Measurements from ENCODE around the gene EBF4.
"Not testable (repeated sequence)": the region's sequence is repeated elsewhere in the genome, so short reads cannot be mapped to it uniquely, and the experiment has no call there.

Gene EBF4

DNA sequence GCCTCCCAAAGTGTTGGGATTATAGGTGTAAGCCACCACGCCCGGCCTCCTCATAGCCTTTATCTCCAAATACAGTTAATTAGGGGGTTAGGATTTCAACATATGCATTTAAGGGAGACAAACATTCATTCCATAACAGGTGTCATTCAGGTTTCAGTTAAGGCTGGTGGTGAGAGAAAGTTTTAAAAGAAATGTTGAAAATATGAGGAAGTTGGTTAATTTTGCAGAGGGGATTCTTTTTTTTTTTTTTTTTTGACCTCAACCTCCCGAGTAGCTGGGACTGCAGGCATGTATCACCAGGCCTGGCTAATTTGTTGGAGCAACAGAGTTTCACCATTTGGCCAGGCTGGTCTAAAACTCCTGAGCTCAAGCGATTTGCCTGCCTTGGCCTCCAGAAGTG is 12.5 kb upstream of the EBF4 start:
- Histone ChIP-seq H4K20me1 (ENCODE audit: control insufficient read depth, insufficient read depth, low read depth, low read length) (no peaks in the 10 kb centered on the region), H3K27me3 (ENCODE audit: control insufficient read depth, low read length) (no peaks in the 10 kb centered on the region), H3K27ac (ENCODE audit: low read depth, low read length) (no peak overlapping the region), H3K9me2 (replicated peaks; ENCODE audit: control insufficient read depth, low read length) (no peaks in the 10 kb centered on the region), H3K36me3 (ENCODE audit: control insufficient read depth, low read length) (no peaks in the 10 kb centered on the region), H3F3A (ENCODE audit: control insufficient read depth, insufficient read depth) (no peaks in the 10 kb centered on the region), H3K79me2 (ENCODE audit: control insufficient read depth, low read length) (no peaks in the 10 kb centered on the region), H3K4me3 (ENCODE audit: low read length) (no peak overlapping the region), H3K9me3 (ENCODE audit: control insufficient read depth, insufficient read depth, low read length) (no peaks in the 10 kb centered on the region), H3K4me2 (ENCODE audit: low read length) (no peak overlapping the region), H3K4me1 (ENCODE audit: control insufficient read depth, low read length) (no peaks in the 10 kb centered on the region)
- TF ChIP-seq, protein P1, sequence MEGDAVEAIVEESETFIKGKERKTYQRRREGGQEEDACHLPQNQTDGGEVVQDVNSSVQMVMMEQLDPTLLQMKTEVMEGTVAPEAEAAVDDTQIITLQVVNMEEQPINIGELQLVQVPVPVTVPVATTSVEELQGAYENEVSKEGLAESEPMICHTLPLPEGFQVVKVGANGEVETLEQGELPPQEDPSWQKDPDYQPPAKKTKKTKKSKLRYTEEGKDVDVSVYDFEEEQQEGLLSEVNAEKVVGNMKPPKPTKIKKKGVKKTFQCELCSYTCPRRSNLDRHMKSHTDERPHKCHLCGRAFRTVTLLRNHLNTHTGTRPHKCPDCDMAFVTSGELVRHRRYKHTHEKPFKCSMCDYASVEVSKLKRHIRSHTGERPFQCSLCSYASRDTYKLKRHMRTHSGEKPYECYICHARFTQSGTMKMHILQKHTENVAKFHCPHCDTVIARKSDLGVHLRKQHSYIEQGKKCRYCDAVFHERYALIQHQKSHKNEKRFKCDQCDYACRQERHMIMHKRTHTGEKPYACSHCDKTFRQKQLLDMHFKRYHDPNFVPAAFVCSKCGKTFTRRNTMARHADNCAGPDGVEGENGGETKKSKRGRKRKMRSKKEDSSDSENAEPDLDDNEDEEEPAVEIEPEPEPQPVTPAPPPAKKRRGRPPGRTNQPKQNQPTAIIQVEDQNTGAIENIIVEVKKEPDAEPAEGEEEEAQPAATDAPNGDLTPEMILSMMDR (IDR thresholded peaks at IDR 0.05; ENCODE audit: low read depth, low read length, poor library complexity, severe bottlenecking): no peak
- TF ChIP-seq EZH2phosphoT487 (IDR thresholded peaks at IDR 0.05; ENCODE audit: borderline replicate concordance, low read length): no peak

DNA sequence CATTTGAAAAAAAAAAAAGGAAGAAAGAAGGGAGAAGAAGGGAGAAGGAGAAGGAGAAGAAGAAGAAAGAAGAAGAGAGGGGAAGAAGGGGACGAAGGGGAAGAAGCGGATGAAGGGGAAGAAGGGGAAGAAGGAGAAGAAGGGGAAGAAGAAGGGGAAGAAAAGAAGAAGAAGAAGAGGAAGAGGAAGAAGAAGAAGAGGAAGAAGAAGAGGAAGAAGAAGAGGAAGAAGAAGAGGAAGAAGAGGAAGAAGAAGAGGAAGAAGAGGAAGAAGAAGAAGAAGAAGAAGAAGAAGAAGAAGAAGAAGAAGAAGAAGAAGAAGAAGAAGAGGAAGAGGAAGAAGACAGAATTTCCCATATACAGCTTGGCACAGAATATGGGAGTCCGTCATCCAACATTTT is 10.5 kb upstream of the EBF4 start:
- H3K79me2 ChIP-seq (ENCODE audit: control insufficient read depth, low read length); H3K4me2 ChIP-seq (ENCODE audit: low read length); H3K4me1 ChIP-seq (ENCODE audit: control insufficient read depth, low read length); H3K27me3 ChIP-seq (ENCODE audit: control insufficient read depth, low read length); H3F3A ChIP-seq (ENCODE audit: control insufficient read depth, insufficient read depth); H3K27ac ChIP-seq (ENCODE audit: low read depth, low read length); H3K9me2 ChIP-seq (replicated peaks; ENCODE audit: control insufficient read depth, low read length); H3K36me3 ChIP-seq (ENCODE audit: control insufficient read depth, low read length); H3K4me3 ChIP-seq (ENCODE audit: low read length); H3K9me3 ChIP-seq (ENCODE audit: control insufficient read depth, insufficient read depth, low read length); H4K20me1 ChIP-seq (ENCODE audit: control insufficient read depth, insufficient read depth, low read depth, low read length): not testable (repeated sequence)

DNA sequence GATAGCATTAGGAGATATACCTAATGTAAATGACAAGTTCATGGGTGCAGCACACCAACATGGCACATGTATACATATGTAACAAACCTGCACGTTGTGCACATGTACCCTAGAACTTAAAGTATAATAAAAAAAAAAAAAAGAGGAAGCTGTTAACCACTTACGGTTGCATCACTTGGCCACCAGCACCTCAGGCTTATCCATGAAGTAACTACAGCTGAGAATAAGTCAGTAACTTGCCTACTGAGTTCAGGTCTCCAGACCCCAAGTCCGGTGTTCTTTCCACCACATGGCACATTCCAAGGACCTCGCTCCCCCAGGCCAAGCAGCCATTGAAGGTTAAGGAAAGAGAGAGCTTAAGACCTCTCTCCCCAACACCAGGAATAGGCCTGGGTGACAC is 7.8 kb upstream of the EBF4 start:
- H3K9me2 ChIP-seq (replicated peaks; ENCODE audit: control insufficient read depth, low read length); H3K27ac ChIP-seq (ENCODE audit: low read depth, low read length); H3K79me2 ChIP-seq (ENCODE audit: control insufficient read depth, low read length); H3K4me1 ChIP-seq (ENCODE audit: control insufficient read depth, low read length); H3K9me3 ChIP-seq (ENCODE audit: control insufficient read depth, insufficient read depth, low read length); H3K36me3 ChIP-seq (ENCODE audit: control insufficient read depth, low read length); H3F3A ChIP-seq (ENCODE audit: control insufficient read depth, insufficient read depth); H4K20me1 ChIP-seq (ENCODE audit: control insufficient read depth, insufficient read depth, low read depth, low read length); H3K27me3 ChIP-seq (ENCODE audit: control insufficient read depth, low read length); H3K4me3 ChIP-seq (ENCODE audit: low read length); H3K4me2 ChIP-seq (ENCODE audit: low read length): not testable (repeated sequence)

- no peaks in the 10 kb centered on the region for H4K20me1 ChIP-seq (ENCODE audit: control insufficient read depth, insufficient read depth, low read depth, low read length)
- peaks cover 6% of the 10 kb centered on the region; the same call in 1 of the 2 replicates for H3K4me1 ChIP-seq (ENCODE audit: control insufficient read depth, low read length)
- H3K4me3 ChIP-seq (ENCODE audit: low read length): no peak overlapping the region
- H3K9me2 ChIP-seq (replicated peaks; ENCODE audit: control insufficient read depth, low read length): no peaks in the 10 kb centered on the region
- TF ChIP-seq EZH2phosphoT487 (IDR thresholded peaks at IDR 0.05; ENCODE audit: borderline replicate concordance, low read length): no peak
- TF ChIP-seq, protein P1 (IDR thresholded peaks at IDR 0.05; ENCODE audit: low read depth, low read length, poor library complexity, severe bottlenecking): no peak
- peak overlapping the region; percentile 15; the same call in 1 of the 2 replicates for H3K4me2 ChIP-seq (ENCODE audit: low read length)
- no peaks in the 10 kb centered on the region for H3K36me3 ChIP-seq (ENCODE audit: control insufficient read depth, low read length)
- no peaks in the 10 kb centered on the region for H3F3A ChIP-seq (ENCODE audit: control insufficient read depth, insufficient read depth)
- H3K27me3 ChIP-seq (ENCODE audit: control insufficient read depth, low read length): peaks cover 32% of the 10 kb centered on the region
- no peak overlapping the region for H3K27ac ChIP-seq (ENCODE audit: low read depth, low read length)
- H3K79me2 ChIP-seq (ENCODE audit: control insufficient read depth, low read length): no peaks in the 10 kb centered on the region
- no peaks in the 10 kb centered on the region for H3K9me3 ChIP-seq (ENCODE audit: control insufficient read depth, insufficient read depth, low read length)
These were observed 5.1 kb upstream of the EBF4 start for GRCh38 chr20:2687514-2687913.

Measured in DOHH2 (cell line).